K562 (cell line): ENCODE results near the gene CNTRL. TPM values are rescaled to one million over a fixed set of nuclear protein-coding genes. Genes with fewer than 3 reads are reported as not detected.

ENCODE experiments used
- CAMTA2 ChIP-seq: fragments of 250-450 bp; sonication (Bioruptor Pico); conservative IDR thresholded peaks from 2 replicates; pipeline ENCODE4 v1.5.1; 2022
- CREB1 ChIP-seq, 2 experiments: sonication (generic) in 1 of 2; formaldehyde crosslinking in 1 of 2; IDR thresholded peaks; 2 replicates each; pipeline versions ENCODE4 v1.6.1 to v1.8.0; 2012 to 2022; ENCODE audit warnings: inconsistent platforms in 1 of 2, mild to moderate bottlenecking in 1 of 2, missing genetic modification reagents in 1 of 2, moderate library complexity in 1 of 2
- ELK3 ChIP-seq: fragments of 450-650 bp; formaldehyde crosslinking; IDR thresholded peaks from 2 replicates; pipeline ENCODE4 v1.4.0; 2020; ENCODE audit warnings: mild to moderate bottlenecking
- EP400 ChIP-seq: fragments of 450-650 bp; IDR thresholded peaks from 2 replicates; pipeline ENCODE4 v1.6.1; 2017; ENCODE audit warnings: antibody characterized with exemption, mild to moderate bottlenecking, moderate library complexity
- FOXK1 ChIP-seq: sonication (generic); formaldehyde crosslinking; IDR thresholded peaks from 2 replicates; pipeline ENCODE4 v1.8.0; 2022; ENCODE audit warnings: missing genetic modification reagents, mild to moderate bottlenecking, borderline replicate concordance
- HDAC2 ChIP-seq: fragments of 450-650 bp; IDR thresholded peaks from 2 replicates; pipeline ENCODE4 v1.6.1; 2016; ENCODE audit warnings: mild to moderate bottlenecking
- LARP7 ChIP-seq: fragments of 450-650 bp; IDR thresholded peaks from 2 replicates; pipeline ENCODE4 v1.6.1; 2016
- MED1 ChIP-seq: sonication (generic); formaldehyde crosslinking; IDR thresholded peaks from 2 replicates; pipeline ENCODE4 v1.8.1; 2023; ENCODE audit warnings: missing genetic modification reagents, borderline replicate concordance
- MTA1 ChIP-seq: fragments of 450-650 bp; IDR thresholded peaks from 2 replicates; pipeline ENCODE4 v1.6.1; 2017; ENCODE audit warnings: borderline replicate concordance
- NBN ChIP-seq: fragments of 450-650 bp; IDR thresholded peaks from 2 replicates; pipeline ENCODE4 v1.6.1; 2016; ENCODE audit warnings: low read depth, mild to moderate bottlenecking
- PHF20 ChIP-seq: fragments of 450-650 bp; IDR thresholded peaks from 2 replicates; pipeline ENCODE4 v1.6.1; 2018; ENCODE audit not compliant: partially characterized antibody
- PTBP1 ChIP-seq: fragments of 200-400 bp; formaldehyde crosslinking; IDR thresholded peaks from 2 replicates; pipeline ENCODE4 v1.6.1; 2017; ENCODE audit warnings: low read depth, low read length
- RAD21 ChIP-seq, 2 experiments: fragments of 250-450 bp in 1 of 2; fragments of 450-650 bp in 1 of 2; sonication (Bioruptor Pico) in 1 of 2; formaldehyde crosslinking in 1 of 2; IDR thresholded peaks in 1 of 2; conservative IDR thresholded peaks in 1 of 2; 2 replicates each; pipeline versions ENCODE4 v1.4.0 to v1.8.0; 2020 to 2022; ENCODE audit warnings: mild to moderate bottlenecking in 2 of 2, moderate library complexity in 1 of 2
- REST ChIP-seq, 2 experiments: fragments of 450-650 bp; formaldehyde crosslinking in 1 of 2; IDR thresholded peaks; 2 replicates each; pipeline versions ENCODE4 v1.4.0 to v1.6.1; 2014 to 2020; ENCODE audit warnings: mild to moderate bottlenecking in 2 of 2, borderline replicate concordance in 1 of 2, low read depth in 1 of 2
- TAF1 ChIP-seq: IDR thresholded peaks from 2 replicates; pipeline ENCODE4 v1.6.1; 2011; ENCODE audit warnings: mild to moderate bottlenecking, low read length, moderate library complexity; ENCODE audit not compliant: insufficient read depth, control insufficient read depth, severe bottlenecking; ENCODE audit errors: extremely low read depth
- TEAD4 ChIP-seq, 2 experiments: sonication (generic) in 1 of 2; formaldehyde crosslinking in 1 of 2; IDR thresholded peaks; 2 replicates each; pipeline versions ENCODE4 v1.6.1 to v1.8.0; 2012 to 2022; ENCODE audit warnings: borderline replicate concordance in 1 of 2, inconsistent platforms in 1 of 2, low read length in 1 of 2, mild to moderate bottlenecking in 1 of 2, missing genetic modification reagents in 1 of 2
- ZNF175 ChIP-seq: fragments of 200-800 bp; sonication (Bioruptor generic); IDR thresholded peaks from 2 replicates; pipeline ENCODE4 v1.6.1; 2016; ENCODE audit warnings: low read depth, mild to moderate bottlenecking, missing genetic modification characterization, missing compliant biosample characterization
- polyA plus RNA-seq, 8 experiments: library from polyadenylated mRNA; depleted of rRNA in 4 of 8; stranded (reverse) in 5 of 8; unstranded in 3 of 8; fragments of >200 nt; fragmentation: Nextera tagmentation in 2 of 8; fragmentation: Illumina TruSeq in 1 of 8; extraction: Ambion mirVana in 2 of 8; extraction: Trizol in 1 of 8; gene quantifications; 2 replicates each; pipeline versions ENCODE4 v1.2.1 to v1.2.3, GENCODE V29; 2011 to 2014; ENCODE audit warnings: inconsistent platforms in 1 of 8, missing spikeins in 1 of 8
- total RNA-seq, 7 experiments: library from RNA; depleted of rRNA in 6 of 7; stranded (reverse); fragments of >200 nt in 6 of 7; fragmentation: Illumina TruSeq in 2 of 7; extraction: Trizol in 2 of 7; gene quantifications; 2 replicates each; pipeline versions ENCODE4 v1.2.1 to v1.2.3, GENCODE V29; 2011 to 2021; ENCODE audit warnings: low replicate concordance in 1 of 7

Gene CNTRL
- total and polyA plus RNA-seq, 9 of the 15 experiments (the other 6 are each of a cell fraction or from before 2014, with no cell fraction given): 9.2 to 28.9 (median 20.5) TPM

- TF ChIP-seq ELK3 (CRISPR knock-in tag): peak; percentile 43; the same call in 1 of the 2 replicates
- peak; percentile 69 for TF ChIP-seq EP400
- peak; percentile 76 for TF ChIP-seq TAF1
- TF ChIP-seq MTA1: peak; percentile 96
- no peak for TF ChIP-seq MED1 (CRISPR knock-in tag)
- peak; percentile 99 for TF ChIP-seq HDAC2
- peak; percentile 37; the same call in 1 of the 2 replicates for TF ChIP-seq TEAD4 (IDR thresholded peaks at IDR 0.05; ENCODE audit: low read length)
- TF ChIP-seq TEAD4 (CRISPR knock-in tag; IDR thresholded peaks at IDR 0.05; ENCODE audit: borderline replicate concordance): no peak
- no peak for TF ChIP-seq CAMTA2
- TF ChIP-seq PHF20: peak; percentile 9
- 0 out of 2 replicates have a peak, but pooled peaks have one; percentile 50 for TF ChIP-seq PTBP1
- TF ChIP-seq REST (IDR thresholded peaks at IDR 0.05; ENCODE audit: borderline replicate concordance): peak; percentile 57
- 0 out of 2 replicates have a peak, but pooled peaks have one; percentile 28 for TF ChIP-seq REST (CRISPR knock-in tag; IDR thresholded peaks at IDR 0.05; ENCODE audit: low read depth)
- 0 out of 4 replicates have a peak, but pooled peaks of 1 of the 2 experiments have one; percentile 10 for TF ChIP-seq RAD21 (CRISPR knock-in tag; conservative IDR thresholded peaks at IDR 0.05 in 1 of 2, IDR thresholded peaks at IDR 0.05 in 1 of 2)
- peak; percentile 35; the same call in 1 of the 2 replicates for TF ChIP-seq CREB1 (IDR thresholded peaks at IDR 0.05)
- peak; percentile 75 for TF ChIP-seq CREB1 (CRISPR knock-in tag; IDR thresholded peaks at IDR 0.05)
- TF ChIP-seq LARP7: no peak
- TF ChIP-seq ZNF175: peak; percentile 33; the same call in 1 of the 2 replicates
- TF ChIP-seq FOXK1 (CRISPR knock-in tag): no peak
- no peak for TF ChIP-seq NBN
Measured at GRCh38 chr9:121201738-121202533, 127.2 kb downstream of the CNTRL start, which contains the start of gene RAB14 (continued).
